OCI-LY1 (cell line): ENCODE data around the gene SH2D1A.

Source experiments
- H2AFZ ChIP-seq: fragments of 200-600 bp; sonication (generic), shearing (Covaris generic); 2 replicates; pipeline ENCODE4 v1.6.0; 2014; ENCODE audit warnings: antibody characterized with exemption, mild to moderate bottlenecking, low read length
- H3F3A ChIP-seq: fragments of 200-600 bp; sonication (generic), shearing (Covaris generic); 2 replicates; pipeline ENCODE4 v1.6.0; 2014; ENCODE audit warnings: mild to moderate bottlenecking, antibody characterized with exemption, low read length, moderate library complexity; ENCODE audit not compliant: insufficient read depth
- H3K27ac ChIP-seq: fragments of 200-600 bp; sonication (generic); 2 replicates; pipeline ENCODE4 v1.5.1; 2014; ENCODE audit warnings: low read length, mixed run types, mild to moderate bottlenecking, low read depth; ENCODE audit not compliant: poor library complexity, severe bottlenecking
- H3K27me3 ChIP-seq: fragments of 200-600 bp; sonication (generic); 2 replicates; pipeline ENCODE4 v1.6.0; 2014; ENCODE audit warnings: antibody characterized with exemption, mild to moderate bottlenecking, low read length, moderate library complexity; ENCODE audit not compliant: insufficient read depth
- H3K36me3 ChIP-seq: fragments of 200-600 bp; sonication (generic); 2 replicates; pipeline ENCODE4 v1.6.1; 2014; ENCODE audit warnings: mild to moderate bottlenecking, antibody characterized with exemption, low read length, moderate library complexity, mixed read lengths; ENCODE audit not compliant: insufficient read depth
- H3K4me1 ChIP-seq: fragments of 200-600 bp; sonication (generic); 2 replicates; pipeline ENCODE4 v1.5.1; 2014; ENCODE audit warnings: mild to moderate bottlenecking, low read length, moderate library complexity; ENCODE audit not compliant: insufficient read depth, severe bottlenecking
- H3K4me2 ChIP-seq: fragments of 200-600 bp; sonication (generic), shearing (Covaris generic); 2 replicates; pipeline ENCODE4 v1.6.1; 2014; ENCODE audit warnings: low read length
- H3K4me3 ChIP-seq: fragments of 200-600 bp; sonication (generic); 2 replicates; pipeline ENCODE4 v1.5.1; 2014; ENCODE audit warnings: low read length, low read depth, mild to moderate bottlenecking, mixed read lengths; ENCODE audit not compliant: poor library complexity, severe bottlenecking
- H3K79me2 ChIP-seq: fragments of 200-600 bp; shearing (Covaris generic); 2 replicates; pipeline ENCODE4 v1.6.1; 2016; ENCODE audit warnings: mixed run types, low read length, mixed read lengths; ENCODE audit not compliant: insufficient read depth
- H3K9ac ChIP-seq: fragments of 200-600 bp; sonication (generic), shearing (Covaris generic); 2 replicates; pipeline ENCODE4 v1.6.1; 2014; ENCODE audit warnings: mild to moderate bottlenecking, low read length, mixed read lengths
- H3K9me2 ChIP-seq: fragments of 200-600 bp; sonication (generic), shearing (Covaris generic); 2 replicates; pipeline ENCODE4 v1.6.1; 2014; ENCODE audit warnings: low read depth, mild to moderate bottlenecking, low read length, mixed read lengths
- H3K9me3 ChIP-seq: fragments of 200-600 bp; shearing (Covaris generic); 2 replicates; pipeline ENCODE4 v1.6.1; 2014; ENCODE audit warnings: low read length, mixed read lengths
- H4K20me1 ChIP-seq: fragments of 200-600 bp; sonication (generic), shearing (Covaris generic); 2 replicates; pipeline ENCODE4 v1.6.0; 2016; ENCODE audit warnings: mild to moderate bottlenecking, low read length; ENCODE audit not compliant: insufficient read depth
- CTCF ChIP-seq: fragments of 200-600 bp; sonication (generic), shearing (Covaris generic); IDR thresholded peaks from 2 replicates; pipeline ENCODE4 v1.5.1; 2017; ENCODE audit warnings: mild to moderate bottlenecking, antibody characterized with exemption, low read length, moderate library complexity, mixed read lengths
- EZH2 ChIP-seq: fragments of 200-600 bp; sonication (generic), shearing (Covaris generic); IDR thresholded peaks from 2 replicates; pipeline ENCODE4 v1.8.0; 2017; ENCODE audit warnings: borderline replicate concordance, mixed run types, mild to moderate bottlenecking, antibody characterized with exemption, low read length, moderate library complexity, mixed read lengths

The SH2D1A gene

GRCh38 chrX:124325732-124326131 lies 20.6 kb upstream of the SH2D1A start:
- H3K9me3 ChIP-seq: no peaks in the 10 kb centered on the region
- no peak overlapping the region for H3K4me2 ChIP-seq
- H4K20me1 ChIP-seq: no peaks in the 10 kb centered on the region
- H3K4me3 ChIP-seq: no peak overlapping the region
- H3K9me2 ChIP-seq: no peaks in the 10 kb centered on the region
- no peak overlapping the region for H2AFZ ChIP-seq
- H3K79me2 ChIP-seq: no peaks in the 10 kb centered on the region
- no peaks in the 10 kb centered on the region for H3F3A ChIP-seq
- no peak overlapping the region for H3K27ac ChIP-seq
- no peaks in the 10 kb centered on the region for H3K36me3 ChIP-seq
- H3K27me3 ChIP-seq: no peaks in the 10 kb centered on the region
- H3K9ac ChIP-seq: no peak overlapping the region
- no peaks in the 10 kb centered on the region for H3K4me1 ChIP-seq
- TF ChIP-seq CTCF (no peak), EZH2 (no peak)

DNA sequence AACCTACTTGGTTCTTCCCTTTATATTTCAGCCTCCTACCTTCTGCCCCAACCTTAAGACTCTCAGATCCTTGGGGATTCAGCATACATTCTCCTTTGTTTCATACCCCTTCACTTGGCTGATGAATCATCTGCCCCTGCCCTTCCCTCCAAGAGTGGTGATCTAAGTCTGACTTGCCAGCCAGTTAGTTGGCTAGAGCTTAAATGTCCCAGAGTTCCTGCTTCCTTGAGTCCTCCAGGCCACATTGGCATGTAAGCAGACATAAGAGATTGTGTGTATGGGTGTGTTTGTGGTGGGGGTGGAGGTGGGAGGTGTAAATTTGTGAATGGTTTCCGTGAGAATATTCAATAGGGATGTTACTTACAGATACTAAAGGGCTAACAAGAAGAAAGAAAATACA lies 17.6 kb upstream of the SH2D1A start:
- Histone ChIP-seq H2AFZ (no peak overlapping the region), H3K9me3 (no peaks in the 10 kb centered on the region)

GRCh38 chrX:124332481-124333424 lies 13.6 kb upstream of the SH2D1A start, which contains the start of gene TEX13D:
TSS of gene TEX13D (plus strand) at chrX:124332660. CDS start at chrX:124332918, 258 bp downstream.
- no peaks in the 10 kb centered on the region for H3K36me3 ChIP-seq
- H3K9me2 ChIP-seq: no peaks in the 10 kb centered on the region
- H3K9ac ChIP-seq: no peak within 1 kb of the TSS
- no peak within 1 kb of the TSS for H2AFZ ChIP-seq
- no peaks in the 10 kb centered on the region for H4K20me1 ChIP-seq
- no peak within 1 kb of the TSS for H3K27ac ChIP-seq
- H3K9me3 ChIP-seq: no peaks in the 10 kb centered on the region
- no peak within 1 kb of the TSS for H3K4me2 ChIP-seq
- no peaks in the 10 kb centered on the region for H3K27me3 ChIP-seq
- no peak for TF ChIP-seq CTCF
- no peak for TF ChIP-seq EZH2
- H3K4me1 ChIP-seq: no peaks in the 10 kb centered on the region
- no peaks in the 10 kb centered on the region for H3K79me2 ChIP-seq
- no peak within 1 kb of the TSS for H3K4me3 ChIP-seq
- no peaks in the 10 kb centered on the region for H3F3A ChIP-seq

More for the DNA sequence above, 17.6 kb upstream of the SH2D1A start:
- no peaks in the 10 kb centered on the region for H3K79me2 ChIP-seq
- TF ChIP-seq CTCF (no peak), EZH2 (no peak)
- no peak overlapping the region for H3K9ac ChIP-seq
- H3F3A ChIP-seq: no peaks in the 10 kb centered on the region
- no peaks in the 10 kb centered on the region for H3K9me2 ChIP-seq
- H3K27me3 ChIP-seq: no peaks in the 10 kb centered on the region
- H3K36me3 ChIP-seq: no peaks in the 10 kb centered on the region
- no peak overlapping the region for H3K27ac ChIP-seq
- H3K4me3 ChIP-seq: no peak overlapping the region
- no peak overlapping the region for H3K4me2 ChIP-seq
- H3K4me1 ChIP-seq: no peaks in the 10 kb centered on the region
- no peaks in the 10 kb centered on the region for H4K20me1 ChIP-seq
